Skeletal muscle cell (primary cell): Measurements from ENCODE around the gene GPR161.

Source experiments
- DNase-seq: peaks from one replicate; pipeline ENCODE4 v3.0.0-alpha.2; 2010; ENCODE audit warnings: low read depth
- H3K4me3 ChIP-seq: 2 replicates; pipeline ENCODE4 v1.5.1; 2011; ENCODE audit warnings: low read depth, mild to moderate bottlenecking, control low read depth, low read length, moderate library complexity

GPR161 gene

GRCh38 chr1:168114845-168115244 lies 21.9 kb downstream of the GPR161 start:
- no peak overlapping the region for H3K4me3 ChIP-seq
- DNase-seq: no peak

GRCh38 chr1:168112673-168113305 lies 23.9 kb downstream of the GPR161 start:
- peak; percentile 55 for DNase-seq

GRCh38 chr1:168110896-168111545 lies 25.7 kb downstream of the GPR161 start:
- no peak overlapping the region for H3K4me3 ChIP-seq
- no peak for DNase-seq

More at GRCh38 chr1:168112673-168113305, 23.9 kb downstream of the GPR161 start:
- no peak overlapping the region for H3K4me3 ChIP-seq

- DNase-seq: no peak
- no peak overlapping the region for H3K4me3 ChIP-seq
Observed at GRCh38 chr1:168106274-168106673, 30.5 kb downstream of the GPR161 start.

GRCh38 chr1:168105846-168106245 lies 30.9 kb downstream of the GPR161 start:
- no peak overlapping the region for H3K4me3 ChIP-seq
- DNase-seq: no peak

GRCh38 chr1:168104535-168104934 lies 32.2 kb downstream of the GPR161 start:
- no peak overlapping the region for H3K4me3 ChIP-seq
- no peak for DNase-seq

GRCh38 chr1:168102487-168102886 lies 34.2 kb downstream of the GPR161 start:
- H3K4me3 ChIP-seq: no peak overlapping the region
- DNase-seq: no peak

GRCh38 chr1:168101336-168101735 lies 35.4 kb downstream of the GPR161 start:
- DNase-seq: no peak
- no peak overlapping the region for H3K4me3 ChIP-seq

- no peak overlapping the region for H3K4me3 ChIP-seq
Observed at GRCh38 chr1:168100315-168101002, 36.3 kb downstream of the GPR161 start.

GRCh38 chr1:168099337-168099801 lies 37.4 kb downstream of the GPR161 start:
- H3K4me3 ChIP-seq: no peak overlapping the region
- DNase-seq: no peak

More at GRCh38 chr1:168100315-168101002, 36.3 kb downstream of the GPR161 start:
- DNase-seq: no peak

- no peak for DNase-seq
Observed at GRCh38 chr1:168098534-168099320, 38.0 kb downstream of the GPR161 start.

GRCh38 chr1:168097921-168098528 lies 38.7 kb downstream of the GPR161 start:
- DNase-seq: no peak

More at GRCh38 chr1:168098534-168099320, 38.0 kb downstream of the GPR161 start:
- H3K4me3 ChIP-seq: no peak overlapping the region

GRCh38 chr1:168096296-168097165 lies 40.2 kb downstream of the GPR161 start:
- DNase-seq: no peak

More at GRCh38 chr1:168097921-168098528, 38.7 kb downstream of the GPR161 start:
- no peak overlapping the region for H3K4me3 ChIP-seq

GRCh38 chr1:168095476-168095875 lies 41.3 kb downstream of the GPR161 start:
- DNase-seq: no peak
- H3K4me3 ChIP-seq: no peak overlapping the region

More at GRCh38 chr1:168096296-168097165, 40.2 kb downstream of the GPR161 start:
- H3K4me3 ChIP-seq: no peak overlapping the region

GRCh38 chr1:168093616-168094015 lies 43.1 kb downstream of the GPR161 start:
- H3K4me3 ChIP-seq: no peak overlapping the region
- DNase-seq: no peak

- no peak overlapping the region for H3K4me3 ChIP-seq
- no peak for DNase-seq
Observed at GRCh38 chr1:168092566-168093355, 44.0 kb downstream of the GPR161 start.

- no peak for DNase-seq
- H3K4me3 ChIP-seq: no peak overlapping the region
Observed at GRCh38 chr1:168091720-168092550, 44.8 kb downstream of the GPR161 start.
